Measurements from ENCODE around the gene XBP1. TPM values are rescaled to one million over a fixed set of nuclear protein-coding genes. Genes with fewer than 3 reads are reported as not detected.

XBP1 gene
- total and polyA plus RNA-seq, 4 donors: 303 to 705 (median 605) TPM

- peak; percentile 30 for TF ChIP-seq REST (IDR thresholded peaks at IDR 0.05)
- peak; percentile 46 for TF ChIP-seq ZBTB33 (IDR thresholded peaks at IDR 0.05)
- TF ChIP-seq RXRA (IDR thresholded peaks at IDR 0.05): peak in 1 of 2 donors; percentile 73
- no peak for TF ChIP-seq YY1 (IDR thresholded peaks at IDR 0.05)
- TF ChIP-seq GABPA (IDR thresholded peaks at IDR 0.05 in 1 of 2, conservative IDR thresholded peaks at IDR 0.05 in 1 of 2): no peak
- no peak for TF ChIP-seq HNF4G (IDR thresholded peaks at IDR 0.05)
Observed at GRCh38 chr22:28822930-28823551, 22.7 kb upstream of the XBP1 start (continued).

- H3K27ac ChIP-seq (ENCODE audit: low read depth in 1 of 2, low read length in 2 of 2): peak overlapping the region; percentile 32 to 43
- no peaks in the 10 kb centered on the region for H3K27me3 ChIP-seq (ENCODE audit: control insufficient read depth in 4 of 4, insufficient read depth in 4 of 4, low read length in 3 of 4)
- TF ChIP-seq RAD21 (IDR thresholded peaks at IDR 0.05) (peak in 1 of 2 donors; percentile 18), ATF3 (IDR thresholded peaks at IDR 0.05) (no peak), CTCF (IDR thresholded peaks at IDR 0.05; ENCODE audit: low read depth, low read length, missing input control) (no peak), GABPA (IDR thresholded peaks at IDR 0.05 in 1 of 2, conservative IDR thresholded peaks at IDR 0.05 in 1 of 2) (no peak), FOXA2 (IDR thresholded peaks at IDR 0.05) (no peak), RXRA (IDR thresholded peaks at IDR 0.05) (peak; percentile 59 to 69), JUND (IDR thresholded peaks at IDR 0.05) (peak in 1 of 2 donors; percentile 24), EGR1 (IDR thresholded peaks at IDR 0.05; ENCODE audit: low read depth in 2 of 2) (no peak), FOXA1 (IDR thresholded peaks at IDR 0.05) (no peak), HNF4G (IDR thresholded peaks at IDR 0.05) (no peak), SP1 (IDR thresholded peaks at IDR 0.05) (peak; percentile 48), ZBTB33 (IDR thresholded peaks at IDR 0.05) (no peak), TAF1 (conservative IDR thresholded peaks at IDR 0.05) (no peak), HNF4A (conservative IDR thresholded peaks at IDR 0.05) (peak in 1 of 2 donors; percentile 57), NR2F2 (IDR thresholded peaks at IDR 0.05) (no peak), YY1 (IDR thresholded peaks at IDR 0.05) (no peak), REST (IDR thresholded peaks at IDR 0.05) (no peak), MAX (IDR thresholded peaks at IDR 0.05) (no peak)
- DNase-seq (ENCODE audit: low spot score): no peak
- no peaks in the 10 kb centered on the region for H3K9me3 ChIP-seq (ENCODE audit: control insufficient read depth in 4 of 4, low read length in 3 of 4)
- peaks cover 34 to 64% (median 53%) of the 10 kb centered on the region in 4 donors for H3K4me1 ChIP-seq (ENCODE audit: control insufficient read depth in 4 of 4, insufficient read depth in 4 of 4, low read length in 3 of 4)
- no peak overlapping the region for H3K4me3 ChIP-seq (ENCODE audit: low read depth in 1 of 3, low read length in 3 of 3)
- 39% methylated on average over 1 of the region's 1 CpG for WGBS
- no peaks in the 10 kb centered on the region for H3K36me3 ChIP-seq (ENCODE audit: control insufficient read depth in 4 of 4, insufficient read depth in 3 of 4, low read depth in 1 of 4, low read length in 3 of 4)
- no peak overlapping the region for H3K9ac ChIP-seq (ENCODE audit: low read depth in 1 of 2, low read length in 2 of 2)
Observed at GRCh38 chr22:28821452-28821851, 21.1 kb upstream of the XBP1 start.
